Esophagus squamous epithelium (tissue), 5 donors: ENCODE results near the gene PET100. TPM values are rescaled to one million over a fixed set of nuclear protein-coding genes. Genes with fewer than 3 reads are reported as not detected.

Source experiments
- DNase-seq: peaks from one replicate; lab custom pipeline; 2025; lab: John Stamatoyannopoulos, UW
- H3K27ac ChIP-seq, 4 donors: fragments of 200-600 bp; sonication (generic); one replicate each; pipeline ENCODE4 v1.5.1; 2016 to 2019; ENCODE audit warnings: mild to moderate bottlenecking in 1 of 4
- H3K27me3 ChIP-seq, 4 donors: fragments of 200-600 bp; sonication (generic); 1 replicate in 3 of 4; 2 replicates in 1 of 4; pipeline versions ENCODE4 v1.5.1 to v1.6.0; 2017 to 2021; ENCODE audit warnings: antibody characterized with exemption in 1 of 4
- H3K36me3 ChIP-seq, 3 donors: fragments of 200-600 bp; sonication (generic); one replicate each; pipeline ENCODE4 v1.5.1; 2016 to 2019
- H3K4me1 ChIP-seq, 3 donors: fragments of 200-600 bp; sonication (generic); one replicate each; pipeline ENCODE4 v1.5.1; 2017 to 2019
- H3K4me3 ChIP-seq, 4 donors: fragments of 200-600 bp; sonication (generic); 1 replicate in 3 of 4; 2 replicates in 1 of 4; pipeline ENCODE4 v1.5.1; 2016 to 2019; ENCODE audit warnings: mild to moderate bottlenecking in 2 of 4, moderate library complexity in 1 of 4
- H3K9me3 ChIP-seq, 3 donors: fragments of 200-600 bp; sonication (generic); one replicate each; pipeline ENCODE4 v1.5.1; 2016 to 2019
- POLR2A ChIP-seq, 4 donors: fragments of 450-650 bp; IDR thresholded peaks; one replicate each; pipeline ENCODE4 v1.6.1; 2017; ENCODE audit warnings: antibody characterized with exemption in 4 of 4, mild to moderate bottlenecking in 4 of 4, moderate library complexity in 3 of 4
- WGBS, 2 donors: methylation state at CpG; one replicate each; pipeline ENCODE4 v1.1.5; 2018; 5-methylcytosine and 5-hydroxymethylcytosine counted together
- intact Hi-C: fragments of 100-400 bp; cut with DNase I; formaldehyde crosslinking; loops from one replicate; pipeline ENCODE4 v1.15.0; 2022
- total RNA-seq, 4 donors: library from RNA; depleted of rRNA; stranded (reverse); fragments of >200 nt; gene quantifications; one replicate each; pipeline ENCODE4 v1.1.0, GENCODE V29; 2016
- TF ChIP-seq, protein P1 (sequence below), 6 experiments: fragments of 450-650 bp in 4 of 6; fragments of 200-600 bp in 2 of 6; sonication (generic) in 2 of 6; IDR thresholded peaks; one replicate each; pipeline ENCODE4 v1.5.1; 2016 to 2019; ENCODE audit warnings: antibody characterized with exemption in 6 of 6, mild to moderate bottlenecking in 4 of 6, moderate library complexity in 4 of 6
- donor health status: DM: yes; HTN: yes; CAD: no.

PET100 gene
- total RNA-seq, 4 donors from 2014 or later = 22.9 to 43.1 (median 25.7) TPM

DNA sequence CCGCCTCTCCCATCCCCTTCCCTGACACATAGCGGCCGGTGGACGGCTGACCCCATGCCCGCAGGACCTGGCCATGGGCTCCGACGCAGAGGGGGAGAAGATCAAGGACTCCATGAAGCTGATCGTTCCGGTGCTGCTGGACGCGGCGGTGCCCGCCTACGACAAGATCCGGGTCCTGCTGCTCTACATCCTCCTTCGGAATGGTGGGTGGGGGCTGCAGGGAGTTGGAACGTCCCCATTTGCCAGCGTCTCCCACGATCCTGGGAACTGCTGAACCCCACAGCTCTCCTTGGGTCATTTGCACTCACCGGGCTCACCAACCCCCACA, 14.9 kb downstream of the PET100 start:
- Histone ChIP-seq H3K36me3 (peaks cover 0 to 57% (median 4%) of the 10 kb centered on the region in 3 donors), H3K27me3 (peaks cover 0 to 42% (median 0%) of the 10 kb centered on the region in 4 donors), H3K9me3 (no peaks in the 10 kb centered on the region), H3K27ac (no peak overlapping the region), H3K4me1 (no peaks in the 10 kb centered on the region), H3K4me3 (no peak overlapping the region)
- intact Hi-C loops = no loop called here
- TF ChIP-seq, protein P1, sequence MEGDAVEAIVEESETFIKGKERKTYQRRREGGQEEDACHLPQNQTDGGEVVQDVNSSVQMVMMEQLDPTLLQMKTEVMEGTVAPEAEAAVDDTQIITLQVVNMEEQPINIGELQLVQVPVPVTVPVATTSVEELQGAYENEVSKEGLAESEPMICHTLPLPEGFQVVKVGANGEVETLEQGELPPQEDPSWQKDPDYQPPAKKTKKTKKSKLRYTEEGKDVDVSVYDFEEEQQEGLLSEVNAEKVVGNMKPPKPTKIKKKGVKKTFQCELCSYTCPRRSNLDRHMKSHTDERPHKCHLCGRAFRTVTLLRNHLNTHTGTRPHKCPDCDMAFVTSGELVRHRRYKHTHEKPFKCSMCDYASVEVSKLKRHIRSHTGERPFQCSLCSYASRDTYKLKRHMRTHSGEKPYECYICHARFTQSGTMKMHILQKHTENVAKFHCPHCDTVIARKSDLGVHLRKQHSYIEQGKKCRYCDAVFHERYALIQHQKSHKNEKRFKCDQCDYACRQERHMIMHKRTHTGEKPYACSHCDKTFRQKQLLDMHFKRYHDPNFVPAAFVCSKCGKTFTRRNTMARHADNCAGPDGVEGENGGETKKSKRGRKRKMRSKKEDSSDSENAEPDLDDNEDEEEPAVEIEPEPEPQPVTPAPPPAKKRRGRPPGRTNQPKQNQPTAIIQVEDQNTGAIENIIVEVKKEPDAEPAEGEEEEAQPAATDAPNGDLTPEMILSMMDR (IDR thresholded peaks at IDR 0.05) = no peak
- no peak for TF ChIP-seq POLR2A (IDR thresholded peaks at IDR 0.05)
- 94 to 100% methylated on average over 1 to 3 of the region's 20 CpGs for WGBS, 2 donors
- DNase-seq = no peak

DNA sequence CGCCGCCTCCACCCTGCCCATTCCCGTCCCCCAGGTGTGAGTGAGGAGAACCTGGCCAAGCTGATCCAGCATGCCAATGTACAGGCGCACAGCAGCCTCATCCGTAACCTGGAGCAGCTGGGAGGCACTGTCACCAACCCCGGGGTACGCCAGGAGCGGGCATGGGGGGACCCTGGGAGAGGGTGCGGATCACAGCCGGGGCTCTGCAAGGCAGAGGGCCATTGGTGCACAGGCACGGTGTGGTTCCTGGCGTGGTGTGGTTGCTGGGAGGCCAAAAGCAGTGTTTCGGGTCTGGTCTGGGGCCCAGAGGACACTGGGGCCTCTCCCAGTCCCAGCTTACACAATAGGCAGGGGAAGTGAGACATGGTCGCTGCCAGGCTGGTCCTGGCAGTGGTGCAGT, 15.6 kb downstream of the PET100 start:
- intact Hi-C loops = no loop called here
- TF ChIP-seq POLR2A (IDR thresholded peaks at IDR 0.05) = no peak
- TF ChIP-seq, protein P1 (IDR thresholded peaks at IDR 0.05) = no peak
- no peak overlapping the region for H3K27ac ChIP-seq
- H3K9me3 ChIP-seq = no peaks in the 10 kb centered on the region
- peaks cover 0 to 42% (median 0%) of the 10 kb centered on the region in 4 donors for H3K27me3 ChIP-seq
- no peak for DNase-seq
- WGBS, 2 donors = 60 to 81% methylated on average over 1 to 4 of the region's 14 CpGs
- H3K4me3 ChIP-seq = no peak overlapping the region
- H3K36me3 ChIP-seq = peaks cover 0 to 57% (median 4%) of the 10 kb centered on the region in 3 donors
- H3K4me1 ChIP-seq = no peaks in the 10 kb centered on the region

DNA sequence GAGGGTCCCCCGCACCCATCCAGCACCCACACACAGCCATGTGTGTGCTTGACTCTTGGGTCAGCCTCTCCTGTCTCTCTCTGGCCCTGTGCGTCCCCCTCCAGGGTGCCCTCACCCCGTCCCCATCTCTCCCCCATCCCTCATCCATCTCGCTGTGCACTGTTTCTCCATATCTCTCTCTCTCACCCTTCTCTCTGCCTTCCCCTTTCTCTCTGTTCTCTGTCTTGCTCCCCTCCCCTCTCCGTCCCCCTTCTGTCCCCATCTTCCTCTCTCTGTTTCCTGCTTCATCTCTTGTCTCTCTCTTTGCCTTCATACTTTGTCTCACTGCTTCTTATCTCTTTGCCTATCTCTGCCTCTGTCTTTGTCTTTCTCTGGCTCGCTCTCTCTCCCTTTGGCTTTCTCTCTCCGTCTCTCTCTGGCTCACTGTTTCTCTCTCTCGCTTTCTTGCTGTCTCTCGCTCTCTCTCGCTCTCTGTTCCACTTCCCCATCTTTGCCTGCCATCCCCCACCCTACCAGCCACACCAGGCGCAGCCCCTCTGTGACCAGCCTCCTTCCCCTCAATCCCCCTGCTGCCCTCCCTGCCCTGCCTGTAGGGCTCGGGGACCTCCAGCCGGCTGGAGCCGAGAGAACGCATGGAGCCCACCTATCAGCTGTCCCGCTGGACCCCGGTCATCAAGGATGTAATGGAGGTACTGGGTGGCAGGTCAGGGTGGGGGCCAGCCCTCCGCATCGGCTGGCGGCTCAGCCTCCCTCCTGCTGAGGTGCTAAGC, 16.2 kb downstream of the PET100 start:
- H3K4me3 ChIP-seq = no peak overlapping the region
- no peak overlapping the region for H3K27ac ChIP-seq
- intact Hi-C loops = no loop called here
- 65 to 75% methylated on average over 11 to 14 of the region's 20 CpGs for WGBS, 2 donors
- peaks cover 0 to 49% (median 0%) of the 10 kb centered on the region in 4 donors for H3K27me3 ChIP-seq
- TF ChIP-seq POLR2A (IDR thresholded peaks at IDR 0.05) = no peak
- TF ChIP-seq, protein P1 (IDR thresholded peaks at IDR 0.05) = no peak
- no peaks in the 10 kb centered on the region for H3K9me3 ChIP-seq
- H3K4me1 ChIP-seq = no peaks in the 10 kb centered on the region
- no peak for DNase-seq
- peaks cover 0 to 51% (median 4%) of the 10 kb centered on the region in 3 donors for H3K36me3 ChIP-seq

DNA sequence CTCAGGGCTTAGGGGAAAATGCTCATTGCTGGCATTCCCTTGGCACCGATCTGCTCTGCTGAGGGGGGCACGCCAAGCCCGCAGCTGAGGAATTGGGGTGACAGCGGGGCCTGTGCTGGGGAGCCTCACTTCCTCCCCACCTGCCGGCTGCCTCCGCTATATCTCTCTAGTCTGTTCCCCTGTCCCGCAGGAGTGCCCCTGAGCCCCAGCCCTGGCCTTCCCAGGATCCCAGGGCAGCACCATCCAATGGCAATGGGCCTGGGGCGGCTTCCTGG, 16.8 kb downstream of the PET100 start:
- Histone ChIP-seq H3K27me3 (peaks cover 0 to 54% (median 0%) of the 10 kb centered on the region in 4 donors), H3K36me3 (peaks cover 0 to 47% (median 4%) of the 10 kb centered on the region in 3 donors), H3K27ac (no peak overlapping the region), H3K9me3 (no peaks in the 10 kb centered on the region), H3K4me3 (no peak overlapping the region), H3K4me1 (no peaks in the 10 kb centered on the region)
- WGBS, 2 donors = 91 to 100% methylated on average over 2 to 5 of the region's 8 CpGs
- no peak for DNase-seq
- intact Hi-C loops = no loop called here
- no peak for TF ChIP-seq POLR2A (IDR thresholded peaks at IDR 0.05)
- TF ChIP-seq, protein P1 (IDR thresholded peaks at IDR 0.05) = no peak

DNA sequence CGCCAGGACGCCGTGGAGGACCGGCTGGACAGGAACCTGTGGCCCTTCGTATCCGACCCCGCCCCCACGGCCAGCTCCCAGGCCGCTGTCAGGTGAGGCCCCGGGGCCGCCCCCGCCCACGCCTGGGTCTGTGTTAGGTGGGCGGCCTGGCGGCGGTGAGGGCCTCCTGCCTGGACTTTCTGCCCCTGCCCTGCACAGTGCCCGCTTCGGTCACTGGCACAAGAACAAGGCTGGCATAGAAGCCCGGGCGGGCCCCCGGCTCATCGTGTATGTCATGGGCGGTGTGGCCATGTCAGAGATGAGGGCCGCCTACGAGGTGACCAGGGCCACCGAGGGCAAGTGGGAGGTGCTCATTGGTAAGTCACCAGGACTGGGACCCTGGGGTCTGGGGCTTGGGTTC, 17.6 kb downstream of the PET100 start:
- WGBS, 2 donors = no CpG with 5 or more reads among the region's 26 CpGs
- Histone ChIP-seq H3K27me3 (peaks cover 0 to 58% (median 0%) of the 10 kb centered on the region in 4 donors), H3K4me1 (peaks cover 0 to 3% (median under 1%) of the 10 kb centered on the region in 3 donors), H3K9me3 (no peaks in the 10 kb centered on the region), H3K36me3 (peaks cover 0 to 44% (median 4%) of the 10 kb centered on the region in 3 donors), H3K27ac (no peak overlapping the region), H3K4me3 (no peak overlapping the region)
- TF ChIP-seq POLR2A (IDR thresholded peaks at IDR 0.05) = no peak
- TF ChIP-seq, protein P1 (IDR thresholded peaks at IDR 0.05) = no peak
- no peak for DNase-seq
- intact Hi-C loops = no loop called here
